HG03066 (cell line): ENCODE measurements around the gene CFAP298.
"Not testable (repeated sequence)": the region's sequence is repeated elsewhere in the genome, so short reads cannot be mapped to it uniquely, and the experiment has no call there.

Source experiments
- ATAC-seq: cut with Tn5 transposase; IDR thresholded peaks from one replicate; pipeline ENCODE4 v1.9.1; 2021; ENCODE audit warnings: low read depth; ENCODE audit not compliant: unreplicated experiment

Gene CFAP298

DNA sequence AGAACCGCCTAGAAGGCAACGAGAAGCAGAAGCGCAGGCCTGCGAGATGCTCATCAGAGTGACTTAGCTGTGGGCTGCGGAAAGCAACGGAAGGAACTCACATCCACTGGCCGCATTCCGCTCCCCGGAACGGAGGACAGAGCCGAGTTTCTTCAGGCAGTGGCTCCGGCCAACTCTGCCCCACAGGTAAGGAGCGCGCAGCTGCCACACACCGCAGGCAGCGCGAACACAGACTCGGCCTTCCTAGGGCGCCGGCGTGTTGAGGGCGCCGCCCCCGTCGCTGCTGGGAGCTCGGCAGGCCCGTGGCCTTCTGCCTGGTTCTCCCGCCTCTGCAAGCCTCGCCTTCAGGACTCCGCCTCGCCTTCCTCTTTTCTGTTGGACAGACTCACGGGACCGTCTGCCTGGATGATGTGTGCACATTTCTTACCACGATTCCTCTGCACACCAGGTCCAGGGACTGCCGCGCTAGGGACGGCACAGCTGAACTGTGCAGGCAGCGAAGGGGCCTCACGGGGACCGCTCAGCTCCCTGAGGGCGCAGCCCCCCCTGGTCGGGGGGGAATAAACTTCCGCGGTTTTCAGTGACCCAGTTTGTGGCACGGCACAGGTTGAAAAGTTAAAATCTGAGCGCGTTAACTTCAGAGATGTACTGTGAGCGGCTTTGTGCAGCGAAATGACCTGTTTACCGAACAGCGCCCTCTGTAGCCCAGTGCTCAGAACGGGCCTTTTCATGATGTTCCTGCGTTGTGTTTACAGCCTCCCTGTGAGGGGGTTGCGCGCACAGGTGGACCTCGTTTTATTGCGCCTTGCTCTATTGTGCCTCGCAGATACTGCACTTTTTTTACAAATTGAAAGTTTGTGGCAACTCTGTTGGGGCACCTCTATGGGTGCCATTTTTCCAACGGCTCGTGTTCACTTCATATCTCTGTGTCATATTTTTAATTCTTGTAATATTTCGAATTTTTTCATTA lies 42.6 kb downstream of the CFAP298 start:
- ATAC-seq, result peak; percentile 78

GRCh38 chr21:32567626-32568025 lies 44.6 kb downstream of the CFAP298 start:
- no peak for ATAC-seq

- no peak for ATAC-seq
These were observed 45.3 kb downstream of the CFAP298 start for GRCh38 chr21:32566741-32567389.

GRCh38 chr21:32565856-32566465 lies 46.2 kb downstream of the CFAP298 start:
- no peak for ATAC-seq

GRCh38 chr21:32562915-32563314 lies 49.3 kb downstream of the CFAP298 start:
- no peak for ATAC-seq

- no peak for ATAC-seq
These were observed 49.8 kb downstream of the CFAP298 start for GRCh38 chr21:32562426-32562825.

DNA sequence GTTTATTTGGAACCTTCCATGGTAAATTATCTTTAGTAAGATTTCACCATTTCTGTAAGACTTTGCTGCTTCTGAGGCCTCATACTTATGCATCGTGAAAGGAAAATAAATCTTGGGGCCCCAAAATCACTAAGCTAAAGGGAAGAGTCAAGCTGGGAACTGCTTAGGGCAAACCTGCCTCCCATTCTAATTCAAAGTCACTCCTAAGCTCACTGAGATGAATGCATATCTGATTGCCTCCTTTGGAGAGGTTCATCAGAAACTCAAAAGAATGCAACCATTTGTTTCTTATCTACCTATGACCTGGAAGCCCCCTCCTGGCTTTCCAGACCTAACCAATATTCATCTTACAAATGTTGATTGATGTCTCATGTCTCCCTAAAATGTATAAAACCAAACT lies 50.7 kb downstream of the CFAP298 start:
- not testable (repeated sequence) for ATAC-seq

DNA sequence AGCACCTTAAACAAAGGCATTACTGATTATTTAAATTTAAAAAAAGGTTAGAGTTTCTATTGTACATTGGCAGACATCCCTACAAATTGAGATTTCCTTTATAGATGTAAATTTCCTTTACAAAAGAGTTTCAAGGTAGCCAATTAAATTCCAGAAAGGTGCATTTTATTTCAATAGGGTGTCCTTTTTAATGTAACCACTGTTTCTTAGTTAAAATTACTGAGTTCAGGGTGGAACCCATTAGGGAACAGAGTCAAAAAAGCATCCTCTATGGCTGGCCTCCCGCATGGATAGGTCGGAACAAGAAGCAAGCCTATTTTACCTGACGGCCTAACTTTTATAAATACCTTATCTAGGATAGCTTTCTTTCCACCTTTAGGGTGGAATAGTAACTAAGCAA lies 51.3 kb downstream of the CFAP298 start:
- ATAC-seq, result no peak

DNA sequence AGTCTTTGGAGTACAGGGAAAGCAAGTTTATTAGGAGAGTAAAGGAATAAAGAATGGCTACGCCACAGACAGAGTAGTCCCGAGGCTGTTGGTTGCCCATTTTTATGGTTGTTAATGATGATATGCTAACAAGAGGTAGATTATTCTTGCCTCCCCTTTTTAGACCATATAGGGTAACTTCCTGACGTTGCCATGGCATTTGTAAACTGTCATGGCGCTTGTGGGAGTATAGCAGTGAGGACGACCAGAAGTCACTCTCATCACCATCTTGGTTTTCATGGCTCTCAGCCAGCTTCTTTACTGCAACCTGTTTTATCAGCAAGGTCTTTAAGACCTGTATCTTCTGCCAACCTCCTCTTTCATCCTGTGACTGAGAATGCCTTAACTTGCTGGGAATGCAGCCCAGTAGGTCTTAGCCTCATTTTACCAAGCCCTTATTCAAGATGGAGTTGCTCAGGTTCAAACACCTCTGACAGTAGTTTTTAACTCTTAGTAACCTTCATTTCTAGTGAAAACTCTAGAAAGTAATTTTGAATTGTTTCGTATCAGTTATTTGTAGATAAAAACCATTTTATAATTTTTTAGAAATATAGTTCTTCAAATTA lies 53.1 kb downstream of the CFAP298 start:
- ATAC-seq, result no peak

DNA sequence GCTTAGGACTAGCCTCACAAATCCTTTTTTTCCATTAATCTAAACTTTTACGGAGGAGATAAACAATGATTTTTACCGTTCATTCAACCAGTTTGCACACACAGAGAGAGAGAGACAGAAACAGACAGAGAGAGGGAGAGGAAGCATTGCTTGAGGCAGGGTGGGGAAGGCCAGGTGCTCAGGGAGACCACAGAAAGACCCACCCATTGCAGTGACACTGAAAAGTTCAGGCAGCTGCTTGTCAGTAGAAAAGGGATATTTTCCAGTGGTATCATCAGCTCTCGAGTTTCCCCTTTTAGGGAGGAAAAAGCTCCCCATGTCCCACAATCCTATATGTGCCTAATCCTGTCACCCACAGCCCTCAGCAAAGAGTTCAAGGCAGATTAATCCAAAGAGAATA lies 54.1 kb downstream of the CFAP298 start:
- no peak for ATAC-seq

GRCh38 chr21:32554832-32555638 lies 57.1 kb downstream of the CFAP298 start:
- no peak for ATAC-seq

- no peak for ATAC-seq
These were observed 62.3 kb downstream of the CFAP298 start for GRCh38 chr21:32549886-32550285.

- no peak for ATAC-seq
These were observed 62.7 kb downstream of the CFAP298 start for GRCh38 chr21:32549440-32549839.
